Nephron progenitor cell (in vitro differentiated cells): Measurements from ENCODE around the gene ALAD.

Experiments used
- DNase-seq: peaks from one replicate; pipeline ENCODE4 v3.0.0; 2021
- H3K27ac Mint-ChIP-seq: 2 replicates; pipeline ENCODE4 v1.8.0; 2021; ENCODE audit warnings: mild to moderate bottlenecking, moderate library complexity, mixed read lengths
- H3K27me3 Mint-ChIP-seq: 2 replicates; pipeline ENCODE4 v1.8.0; 2021; ENCODE audit warnings: mild to moderate bottlenecking, low read depth, mixed read lengths; ENCODE audit not compliant: poor library complexity
- H3K36me3 Mint-ChIP-seq: 2 replicates; pipeline ENCODE4 v1.8.0; 2021; ENCODE audit warnings: low read depth, mixed read lengths
- H3K4me1 Mint-ChIP-seq: 2 replicates; pipeline ENCODE4 v1.8.0; 2021; ENCODE audit warnings: mixed read lengths
- H3K4me3 Mint-ChIP-seq: 2 replicates; pipeline ENCODE4 v1.8.0; 2021; ENCODE audit warnings: mild to moderate bottlenecking, moderate library complexity, mixed read lengths
- H3K9me3 Mint-ChIP-seq: 2 replicates; pipeline ENCODE4 v1.8.0; 2021; ENCODE audit warnings: mild to moderate bottlenecking, moderate library complexity, mixed read lengths
- CTCF ChIP-seq: fragments of 200-600 bp; sonication (generic); IDR thresholded peaks from 2 replicates; pipeline ENCODE4 v1.5.0; 2021; ENCODE audit warnings: antibody characterized with exemption

The ALAD gene

GRCh38 chr9:113417370-113417769, 16.3 kb upstream of the ALAD start:
- TF ChIP-seq CTCF = no peak
- Mint-ChIP-seq H3K4me1 (no peaks in the 10 kb centered on the region), H3K36me3 (no peaks in the 10 kb centered on the region), H3K9me3 (no peaks in the 10 kb centered on the region), H3K4me3 (no peak overlapping the region), H3K27me3 (no peaks in the 10 kb centered on the region), H3K27ac (no peak overlapping the region)
- DNase-seq = no peak

- H3K9me3 Mint-ChIP-seq = no peaks in the 10 kb centered on the region
- no peak for TF ChIP-seq CTCF
- H3K4me1 Mint-ChIP-seq = peaks cover 5% of the 10 kb centered on the region
- H3K27me3 Mint-ChIP-seq = no peaks in the 10 kb centered on the region
- no peak overlapping the region for H3K4me3 Mint-ChIP-seq
- no peak for DNase-seq
- no peak overlapping the region for H3K27ac Mint-ChIP-seq
- H3K36me3 Mint-ChIP-seq = no peaks in the 10 kb centered on the region
These were observed 15.2 kb upstream of the ALAD start for GRCh38 chr9:113416149-113416721.

GRCh38 chr9:113410207-113410864, 9.3 kb upstream of the ALAD start, which contains the start of the genes C9orf43 and POLE3:
Gene C9orf43 (plus strand): TSS chr9:113410747. CDS start chr9:113413494, 2,747 bp downstream.
Gene POLE3 (minus strand): TSS chr9:113410675. CDS start chr9:113410293, 382 bp downstream.
- DNase-seq = peak; percentile 93

GRCh38 chr9:113409883-113410206, 8.8 kb upstream of the ALAD start:
- H3K27me3 Mint-ChIP-seq = peaks cover 4% of the 10 kb centered on the region
- H3K9me3 Mint-ChIP-seq = no peaks in the 10 kb centered on the region
- TF ChIP-seq CTCF = no peak
- H3K4me1 Mint-ChIP-seq = peaks cover 41% of the 10 kb centered on the region
- peak overlapping the region; percentile 100 for H3K27ac Mint-ChIP-seq
- H3K36me3 Mint-ChIP-seq = peaks cover 21% of the 10 kb centered on the region
- DNase-seq = no peak
- H3K4me3 Mint-ChIP-seq = peak overlapping the region; percentile 98

More at GRCh38 chr9:113410207-113410864, 9.3 kb upstream of the ALAD start, which contains the start of the genes C9orf43 and POLE3:
- H3K9me3 Mint-ChIP-seq = no peaks in the 10 kb centered on the region
- peaks cover 41% of the 10 kb centered on the region for H3K4me1 Mint-ChIP-seq
- peaks cover 4% of the 10 kb centered on the region for H3K27me3 Mint-ChIP-seq
- H3K4me3 Mint-ChIP-seq = peak within 1 kb of the TSS; percentile 98
- H3K36me3 Mint-ChIP-seq = peaks cover 21% of the 10 kb centered on the region
- TF ChIP-seq CTCF = no peak
- peak within 1 kb of the TSS; percentile 100 for H3K27ac Mint-ChIP-seq

GRCh38 chr9:113409481-113409880, 8.4 kb upstream of the ALAD start:
- Mint-ChIP-seq H3K4me1 (peaks cover 41% of the 10 kb centered on the region), H3K9me3 (no peaks in the 10 kb centered on the region), H3K36me3 (peaks cover 21% of the 10 kb centered on the region), H3K4me3 (peak overlapping the region; percentile 98), H3K27me3 (peaks cover 6% of the 10 kb centered on the region), H3K27ac (peak overlapping the region; percentile 100)
- DNase-seq = no peak
- TF ChIP-seq CTCF = no peak
